AG04450 (cell line): ENCODE data around the gene TM2D3. TPM values are rescaled to one million over a fixed set of nuclear protein-coding genes. Genes with fewer than 3 reads are reported as not detected.

Experiments used
- CTCF ChIA-PET: fragments of 300-600, 350-600 bp; formaldehyde crosslinking; extraction: SDS; loops from one replicate; lab custom pipeline; 2022; ENCODE audit warnings: antibody characterized with exemption, inconsistent platforms; lab: Charles Lee
- POLR2A ChIA-PET: fragments of 350-600 bp; formaldehyde crosslinking; extraction: SDS; loops from one replicate; lab custom pipeline; 2021; ENCODE audit warnings: antibody characterized with exemption, inconsistent platforms; lab: Yijun Ruan, JAX
- DNase-seq: peaks from one replicate; pipeline ENCODE4 v3.0.0-alpha.2; 2011; ENCODE audit warnings: low read depth, low spot score
- H3K27ac ChIP-seq: one replicate; pipeline ENCODE4 v1.5.1; 2012; ENCODE audit warnings: low read depth, low read length, control low read depth
- H3K27me3 ChIP-seq: one replicate; pipeline ENCODE4 v1.6.0; 2012; ENCODE audit warnings: low read length; ENCODE audit not compliant: control insufficient read depth, insufficient read depth
- H3K4me3 ChIP-seq: 2 replicates; pipeline ENCODE4 v1.5.1; 2011; ENCODE audit warnings: mild to moderate bottlenecking, low read depth, low read length, control low read depth
- H3K9me3 ChIP-seq: 2 replicates; pipeline ENCODE4 v1.5.1; 2012; ENCODE audit warnings: low read length; ENCODE audit not compliant: control insufficient read depth, insufficient read depth
- CTCF ChIP-seq: IDR thresholded peaks from 2 replicates; pipeline ENCODE4 v1.5.1; 2011; ENCODE audit warnings: low read depth, low read length, control low read depth, inconsistent platforms
- polyA plus RNA-seq: library from polyadenylated mRNA; depleted of rRNA; stranded (reverse); fragments of >200 nt; gene quantifications from 2 replicates; pipeline ENCODE4 v1.2.3, GENCODE V29; 2011

Gene TM2D3
- polyA plus RNA-seq, 1 experiment = 64.2 TPM

GRCh38 chr15:101609742-101610610, 42.2 kb downstream of the TM2D3 start:
- POLR2A ChIA-PET = no interaction called here
- CTCF ChIA-PET = no interaction called here
- Histone ChIP-seq H3K9me3 (no peaks in the 10 kb centered on the region; the same call in 1 of the 2 replicates), H3K27me3 (peaks cover 8% of the 10 kb centered on the region), H3K27ac (no peak overlapping the region), H3K4me3 (no peak overlapping the region)
- no peak for TF ChIP-seq CTCF
- no peak for DNase-seq

GRCh38 chr15:101608201-101608600, 44.0 kb downstream of the TM2D3 start:
- Histone ChIP-seq H3K4me3 (no peak overlapping the region), H3K9me3 (no peaks in the 10 kb centered on the region; the same call in 1 of the 2 replicates), H3K27ac (no peak overlapping the region), H3K27me3 (peaks cover 11% of the 10 kb centered on the region)
- TF ChIP-seq CTCF = no peak
- ChIA-PET POLR2A (interaction anchor here (0.6 kb wide), 1 partner anchor 652 kb away, joined by 6 read pairs; no protein-coding TSS in a partner anchor), CTCF (no interaction called here)
- no peak for DNase-seq

GRCh38 chr15:101607108-101607507, 45.1 kb downstream of the TM2D3 start:
- Histone ChIP-seq H3K27ac (no peak overlapping the region), H3K27me3 (peaks cover 11% of the 10 kb centered on the region), H3K4me3 (no peak overlapping the region), H3K9me3 (no peaks in the 10 kb centered on the region; the same call in 1 of the 2 replicates)
- POLR2A ChIA-PET = no interaction called here
- TF ChIP-seq CTCF = no peak
- no peak for DNase-seq
- CTCF ChIA-PET = no interaction called here

GRCh38 chr15:101604124-101604874, 47.9 kb downstream of the TM2D3 start:
- no peak for DNase-seq
- CTCF ChIA-PET = no interaction called here
- H3K27ac ChIP-seq = no peak overlapping the region
- H3K27me3 ChIP-seq = peaks cover 9% of the 10 kb centered on the region
- no peak overlapping the region for H3K4me3 ChIP-seq
- no peaks in the 10 kb centered on the region; the same call in 1 of the 2 replicates for H3K9me3 ChIP-seq
- POLR2A ChIA-PET = no interaction called here
- no peak for TF ChIP-seq CTCF
